Spleen (tissue), 11 donors: ENCODE data around the gene POLD2. TPM values are rescaled to one million over a fixed set of nuclear protein-coding genes. Genes with fewer than 3 reads are reported as not detected.

Source experiments
- DNase-seq: peaks from one replicate; pipeline ENCODE4 v3.0.0-alpha.2; 2020
- H3K27ac ChIP-seq, 8 donors: fragments of 200-600 bp; sonication (generic) in 7 of 8; 1 replicate in 4 of 8; 2 replicates in 4 of 8; pipeline versions ENCODE4 v1.5.0 to v1.8.0; 2016 to 2021; ENCODE audit warnings: inconsistent platforms in 4 of 8, mild to moderate bottlenecking in 4 of 8, moderate library complexity in 1 of 8
- H3K27me3 ChIP-seq, 7 donors: fragments of 200-600 bp; sonication (generic) in 6 of 7; replicated peaks in 1 of 7; 1 replicate in 4 of 7; 2 replicates in 3 of 7; pipeline versions ENCODE4 v1.5.0 to v1.8.0; 2016 to 2021; ENCODE audit warnings: inconsistent platforms in 3 of 7, mild to moderate bottlenecking in 1 of 7
- H3K36me3 ChIP-seq, 6 donors: fragments of 200-600 bp; sonication (generic) in 5 of 6; 1 replicate in 4 of 6; 2 replicates in 2 of 6; pipeline versions ENCODE4 v1.5.0 to v1.8.0; 2016 to 2021; ENCODE audit warnings: inconsistent platforms in 2 of 6
- H3K4me1 ChIP-seq, 6 donors: fragments of 200-600 bp; sonication (generic) in 5 of 6; 1 replicate in 3 of 6; 2 replicates in 3 of 6; pipeline versions ENCODE4 v1.5.0 to v1.8.0; 2016 to 2021; ENCODE audit warnings: inconsistent platforms in 3 of 6
- H3K4me3 ChIP-seq, 8 donors: fragments of 200-600 bp; sonication (generic) in 7 of 8; 1 replicate in 4 of 8; 2 replicates in 4 of 8; pipeline versions ENCODE4 v1.5.0 to v1.8.0; 2016 to 2021; ENCODE audit warnings: inconsistent platforms in 4 of 8, mild to moderate bottlenecking in 4 of 8, moderate library complexity in 2 of 8
- H3K9me3 ChIP-seq, 8 donors: fragments of 200-600 bp; sonication (generic) in 7 of 8; 1 replicate in 4 of 8; 2 replicates in 4 of 8; pipeline versions ENCODE4 v1.5.0 to v1.8.0; 2016 to 2021; ENCODE audit warnings: inconsistent platforms in 4 of 8
- CTCF ChIP-seq, 11 experiments: fragments of 200-600 bp in 7 of 11; fragments of 450-650 bp in 4 of 11; sonication (generic) in 4 of 11; IDR thresholded peaks in 8 of 11; conservative IDR thresholded peaks in 3 of 11; 1 replicate in 7 of 11; 2 replicates in 4 of 11; pipeline versions ENCODE4 v1.4.0 to v1.8.0; 2016 to 2021; ENCODE audit warnings: antibody characterized with exemption in 11 of 11, inconsistent platforms in 4 of 11, mild to moderate bottlenecking in 1 of 11
- POLR2A ChIP-seq, 3 donors: fragments of 450-650 bp; IDR thresholded peaks; one replicate each; pipeline ENCODE4 v1.5.1; 2017; ENCODE audit warnings: antibody characterized with exemption in 3 of 3, mild to moderate bottlenecking in 1 of 3
- POLR2AphosphoS5 ChIP-seq, 3 donors: sonication (generic); formaldehyde crosslinking; IDR thresholded peaks; one replicate each; pipeline ENCODE4 v1.5.1; 2017; ENCODE audit warnings: antibody characterized with exemption in 3 of 3
- WGBS, 5 donors: extraction: QIAGEN DNeasy Blood & Tissue Kit in 3 of 5; methylation state at CpG; one replicate each; pipeline versions ENCODE4 v1.1.5 to v1.1.7; 2013 to 2018; 5-methylcytosine and 5-hydroxymethylcytosine counted together
- intact Hi-C: fragments of 100-400 bp; cut with DNase I; formaldehyde crosslinking; loops from one replicate; pipeline ENCODE4 v1.15.0; 2023; ENCODE audit warnings: low total_unique reads
- polyA plus RNA-seq, 3 donors: library from polyadenylated mRNA; stranded (reverse); fragments of 200-250 nt; gene quantifications; one replicate each; pipeline ENCODE4 v1.2.1, GENCODE V29; 2013
- total RNA-seq, 7 donors: library from RNA; depleted of rRNA in 3 of 7; stranded (reverse); fragments of >200 nt in 3 of 7; fragmentation: NEBNext Ultra II Directional in 4 of 7; extraction: Animal tissue kit (Norgen Biotek cat#: 25700) in 4 of 7; gene quantifications; one replicate each; pipeline versions ENCODE4 v1.1.0 to v1.2.1, GENCODE V29; 2016 to 2021
- donor health status: healthy with polysubstance abuse.
- donor health status: DM: no; HTN: no; CAD: no; lungs with moderate emphysema.
- donor health status: DM: no; HTN: no; CAD: no.
- donor health status: Bipolar disorder and iron deficiency.
- donor health status: healthy.
- donor health status: DM: no; HTN: no; CAD: no.
- donor health status: DM: yes; HTN: yes; CAD: no.

The POLD2 gene
- total and polyA plus RNA-seq, 10 donors: 31.9 to 79.1 (median 49.3) TPM

- no peak for TF ChIP-seq POLR2A (IDR thresholded peaks at IDR 0.05)
- peak in 1 of 3 donors; percentile 16 for TF ChIP-seq POLR2AphosphoS5 (IDR thresholded peaks at IDR 0.05)
- TF ChIP-seq CTCF (IDR thresholded peaks at IDR 0.05 in 8 of 11, conservative IDR thresholded peaks at IDR 0.05 in 3 of 11): no peak
- intact Hi-C loops: no loop called here
- peak; percentile 67 for DNase-seq
Measured at GRCh38 chr7:44077061-44077460, 46.3 kb downstream of the POLD2 start.

GRCh38 chr7:44076101-44076895, 47.0 kb downstream of the POLD2 start:
- WGBS, 5 donors: 93 to 97% (median 95%) methylated on average over 10 to 20 of the region's 20 CpGs

More at GRCh38 chr7:44077061-44077460, 46.3 kb downstream of the POLD2 start:
- Histone ChIP-seq H3K4me1 (peaks cover 24 to 98% (median 63%) of the 10 kb centered on the region in 6 donors), H3K27me3 (no peaks in the 10 kb centered on the region), H3K4me3 (no peak overlapping the region), H3K27ac (peak overlapping the region in 2 of 8 donors; percentile 96 to 98), H3K9me3 (no peaks in the 10 kb centered on the region), H3K36me3 (peaks cover 0 to 89% (median 74%) of the 10 kb centered on the region in 6 donors)
- WGBS, 5 donors: 82 to 90% (median 86%) methylated on average over 8 to 9 of the region's 9 CpGs

GRCh38 chr7:44075296-44076075, 47.9 kb downstream of the POLD2 start:
- peaks cover 0 to 85% (median 72%) of the 10 kb centered on the region in 6 donors for H3K36me3 ChIP-seq
- intact Hi-C loops: no loop called here
- WGBS, 5 donors: 86 to 93% (median 90%) methylated on average over 15 to 17 of the region's 17 CpGs

More at GRCh38 chr7:44076101-44076895, 47.0 kb downstream of the POLD2 start:
- Histone ChIP-seq H3K36me3 (peaks cover 0 to 89% (median 74%) of the 10 kb centered on the region in 6 donors), H3K27me3 (no peaks in the 10 kb centered on the region), H3K9me3 (no peaks in the 10 kb centered on the region), H3K4me1 (peaks cover 25 to 98% (median 66%) of the 10 kb centered on the region in 6 donors), H3K27ac (peak overlapping the region in 4 of 8 donors; percentile 92 to 98 (median 96)), H3K4me3 (no peak overlapping the region)
- TF ChIP-seq CTCF (IDR thresholded peaks at IDR 0.05 in 8 of 11, conservative IDR thresholded peaks at IDR 0.05 in 3 of 11) (no peak), POLR2A (IDR thresholded peaks at IDR 0.05) (no peak), POLR2AphosphoS5 (IDR thresholded peaks at IDR 0.05) (peak in 1 of 3 donors; percentile 35)
- DNase-seq: peak; percentile 78
- intact Hi-C loops: no loop called here

More at GRCh38 chr7:44075296-44076075, 47.9 kb downstream of the POLD2 start:
- Histone ChIP-seq H3K4me1 (peaks cover 19 to 98% (median 65%) of the 10 kb centered on the region in 6 donors), H3K4me3 (no peak overlapping the region), H3K27ac (peak overlapping the region in 6 of 8 donors; percentile 86 to 98 (median 94)), H3K27me3 (no peaks in the 10 kb centered on the region), H3K9me3 (no peaks in the 10 kb centered on the region)
- peak; percentile 72 for DNase-seq
- no peak for TF ChIP-seq CTCF (IDR thresholded peaks at IDR 0.05 in 8 of 11, conservative IDR thresholded peaks at IDR 0.05 in 3 of 11)
- TF ChIP-seq POLR2A (IDR thresholded peaks at IDR 0.05): no peak
- peak in 1 of 3 donors; percentile 58 for TF ChIP-seq POLR2AphosphoS5 (IDR thresholded peaks at IDR 0.05)
